ENCODE measurements around the gene RAB40C.

DNA sequence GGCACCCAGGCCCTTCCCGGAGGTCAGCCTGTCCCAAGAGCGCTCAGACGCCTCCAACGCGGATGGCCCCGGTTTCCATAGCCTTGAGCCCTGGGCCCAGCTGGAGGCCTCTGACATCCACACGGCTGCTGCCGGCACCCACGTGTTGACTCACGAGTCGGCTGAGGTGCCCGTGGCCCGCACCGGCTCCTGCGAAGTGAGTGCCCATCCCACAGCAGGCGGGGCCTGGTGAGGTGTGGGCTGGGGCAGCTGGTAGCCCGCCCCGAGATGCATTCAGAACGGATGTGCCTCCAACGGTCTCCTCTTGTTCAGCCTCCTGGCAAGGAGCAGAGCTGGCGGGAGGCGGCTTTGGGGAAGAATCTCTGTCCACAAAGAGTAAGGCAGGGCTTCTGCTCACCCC is 62.0 kb downstream of the RAB40C start:
- TF ChIP-seq, protein P1, sequence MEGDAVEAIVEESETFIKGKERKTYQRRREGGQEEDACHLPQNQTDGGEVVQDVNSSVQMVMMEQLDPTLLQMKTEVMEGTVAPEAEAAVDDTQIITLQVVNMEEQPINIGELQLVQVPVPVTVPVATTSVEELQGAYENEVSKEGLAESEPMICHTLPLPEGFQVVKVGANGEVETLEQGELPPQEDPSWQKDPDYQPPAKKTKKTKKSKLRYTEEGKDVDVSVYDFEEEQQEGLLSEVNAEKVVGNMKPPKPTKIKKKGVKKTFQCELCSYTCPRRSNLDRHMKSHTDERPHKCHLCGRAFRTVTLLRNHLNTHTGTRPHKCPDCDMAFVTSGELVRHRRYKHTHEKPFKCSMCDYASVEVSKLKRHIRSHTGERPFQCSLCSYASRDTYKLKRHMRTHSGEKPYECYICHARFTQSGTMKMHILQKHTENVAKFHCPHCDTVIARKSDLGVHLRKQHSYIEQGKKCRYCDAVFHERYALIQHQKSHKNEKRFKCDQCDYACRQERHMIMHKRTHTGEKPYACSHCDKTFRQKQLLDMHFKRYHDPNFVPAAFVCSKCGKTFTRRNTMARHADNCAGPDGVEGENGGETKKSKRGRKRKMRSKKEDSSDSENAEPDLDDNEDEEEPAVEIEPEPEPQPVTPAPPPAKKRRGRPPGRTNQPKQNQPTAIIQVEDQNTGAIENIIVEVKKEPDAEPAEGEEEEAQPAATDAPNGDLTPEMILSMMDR (IDR thresholded peaks at IDR 0.05): no peak
- TF ChIP-seq POLR2A (IDR thresholded peaks at IDR 0.05): no peak
